DMS79 treated with DMSO at 0.1 percent for 48 hours (cell line): ENCODE data around the gene SPR.

Experiments
- DNase-seq: peaks from one replicate; lab custom pipeline; 2025; lab: John Stamatoyannopoulos, UW

SPR gene

DNA sequence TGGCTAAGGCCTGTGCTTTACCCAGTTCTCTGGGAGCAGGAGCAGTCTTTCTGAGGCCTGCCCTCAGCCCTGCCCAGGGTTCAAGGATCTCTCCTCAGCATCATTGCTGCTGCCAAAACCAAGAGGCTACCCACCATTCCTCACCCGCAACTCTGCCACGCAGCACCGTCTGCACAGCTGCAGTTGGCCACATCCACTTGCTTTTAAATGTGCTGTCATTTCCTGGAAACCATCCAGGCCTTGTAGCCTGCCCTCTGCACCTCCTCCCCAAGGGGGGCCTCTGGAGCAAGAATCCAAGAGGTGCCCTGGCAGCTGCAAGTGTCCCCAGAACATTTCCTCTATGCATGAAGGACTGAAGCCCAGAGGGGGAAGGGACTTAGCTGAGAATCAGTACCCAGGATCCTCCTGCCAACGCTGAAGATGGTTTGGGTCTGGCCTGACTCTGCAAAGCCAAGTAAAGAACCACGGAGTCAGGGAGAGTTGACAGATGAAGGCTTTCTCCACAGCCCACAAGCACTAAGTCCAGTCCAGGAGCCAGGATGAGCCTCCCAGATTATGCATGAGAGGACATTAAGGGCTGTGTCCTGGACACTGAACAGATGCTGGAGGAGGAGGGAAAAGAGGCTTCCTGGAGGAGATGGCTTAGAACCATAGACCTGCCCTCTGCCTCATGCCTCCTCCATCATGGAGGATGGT is 45.0 kb downstream of the SPR start:
- DNase-seq = peak; percentile 25

DNA sequence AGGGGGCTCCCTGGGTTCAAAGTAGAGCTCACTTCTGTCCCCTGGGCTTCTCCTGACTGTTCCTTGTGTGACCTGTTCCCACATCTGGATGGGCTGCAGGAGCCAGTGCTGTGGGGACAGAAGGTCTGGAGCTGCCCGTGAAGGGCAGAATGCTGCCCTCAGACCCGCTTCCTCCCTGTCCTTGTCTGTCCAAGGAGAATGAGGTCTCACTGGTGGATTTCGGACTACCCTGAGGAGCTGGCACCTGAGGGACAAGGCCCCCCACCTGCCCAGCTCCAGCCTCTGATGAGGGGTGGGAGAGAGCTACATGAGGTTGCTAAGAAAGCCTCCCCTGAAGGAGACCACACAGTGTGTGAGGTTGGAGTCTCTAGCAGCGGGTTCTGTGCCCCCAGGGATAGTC is 45.6 kb downstream of the SPR start:
- no peak for DNase-seq

DNA sequence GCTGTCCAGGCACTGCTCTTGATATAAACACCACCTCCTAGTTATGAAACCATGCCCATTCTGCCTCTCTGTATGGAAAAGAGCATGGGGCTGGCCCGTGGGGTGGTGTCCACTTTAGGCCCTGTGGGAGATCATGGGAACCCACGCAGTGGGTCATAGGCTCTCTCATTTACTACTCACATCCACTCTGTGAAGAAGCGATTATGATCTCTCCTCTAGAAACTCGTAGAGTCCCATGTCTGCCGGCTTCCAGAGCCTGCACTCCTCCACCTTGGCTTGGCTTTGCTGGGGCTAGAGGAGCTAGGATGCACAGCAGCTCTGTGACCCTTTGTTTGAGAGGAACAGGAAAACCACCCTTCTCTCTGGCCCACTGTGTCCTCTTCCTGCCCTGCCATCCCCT is 46.0 kb downstream of the SPR start:
- no peak for DNase-seq

DNA sequence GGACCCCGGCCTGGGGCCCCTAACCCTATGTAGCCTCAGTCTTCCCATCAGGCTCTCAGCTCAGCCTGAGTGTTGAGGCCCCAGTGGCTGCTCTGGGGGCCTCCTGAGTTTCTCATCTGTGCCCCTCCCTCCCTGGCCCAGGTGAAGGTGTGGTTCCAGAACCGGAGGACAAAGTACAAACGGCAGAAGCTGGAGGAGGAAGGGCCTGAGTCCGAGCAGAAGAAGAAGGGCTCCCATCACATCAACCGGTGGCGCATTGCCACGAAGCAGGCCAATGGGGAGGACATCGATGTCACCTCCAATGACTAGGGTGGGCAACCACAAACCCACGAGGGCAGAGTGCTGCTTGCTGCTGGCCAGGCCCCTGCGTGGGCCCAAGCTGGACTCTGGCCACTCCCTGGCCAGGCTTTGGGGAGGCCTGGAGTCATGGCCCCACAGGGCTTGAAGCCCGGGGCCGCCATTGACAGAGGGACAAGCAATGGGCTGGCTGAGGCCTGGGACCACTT is 46.5 kb downstream of the SPR start:
- DNase-seq = no peak

DNA sequence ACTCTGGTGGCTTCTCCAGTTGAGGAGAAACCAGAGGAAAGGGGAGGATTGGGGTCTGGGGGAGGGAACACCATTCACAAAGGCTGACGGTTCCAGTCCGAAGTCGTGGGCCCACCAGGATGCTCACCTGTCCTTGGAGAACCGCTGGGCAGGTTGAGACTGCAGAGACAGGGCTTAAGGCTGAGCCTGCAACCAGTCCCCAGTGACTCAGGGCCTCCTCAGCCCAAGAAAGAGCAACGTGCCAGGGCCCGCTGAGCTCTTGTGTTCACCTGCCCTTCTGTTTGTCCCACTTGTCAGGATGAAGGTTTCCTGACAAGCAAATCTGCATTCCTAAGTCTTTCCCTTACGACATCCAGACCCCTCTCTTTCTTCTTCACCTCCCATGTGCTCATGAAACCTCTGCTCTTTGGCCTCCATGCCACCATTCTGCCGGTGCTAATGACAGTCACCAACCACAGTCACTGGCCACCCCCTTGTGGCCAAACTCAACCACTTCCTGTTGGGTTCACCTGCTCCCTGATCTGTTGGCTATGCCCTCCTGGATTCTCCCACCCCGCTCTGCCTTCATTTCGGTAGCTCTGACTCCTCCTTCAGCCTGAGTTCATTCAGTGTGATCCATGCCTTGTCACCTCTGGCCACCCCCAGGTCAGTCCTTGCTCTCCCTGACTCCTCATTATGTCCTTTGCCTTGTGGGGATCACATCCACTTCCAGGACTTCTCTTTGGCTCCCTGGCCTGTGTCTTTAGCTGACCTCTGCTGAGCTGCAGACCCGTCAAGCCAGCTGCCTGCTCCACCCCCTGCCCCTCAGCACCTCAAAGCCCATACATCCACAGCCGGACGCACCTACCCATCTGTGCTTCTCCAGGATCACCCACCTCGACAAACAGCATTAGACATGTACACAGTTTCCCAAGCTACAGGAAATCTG is 47.7 kb downstream of the SPR start:
- DNase-seq = no peak

DNA sequence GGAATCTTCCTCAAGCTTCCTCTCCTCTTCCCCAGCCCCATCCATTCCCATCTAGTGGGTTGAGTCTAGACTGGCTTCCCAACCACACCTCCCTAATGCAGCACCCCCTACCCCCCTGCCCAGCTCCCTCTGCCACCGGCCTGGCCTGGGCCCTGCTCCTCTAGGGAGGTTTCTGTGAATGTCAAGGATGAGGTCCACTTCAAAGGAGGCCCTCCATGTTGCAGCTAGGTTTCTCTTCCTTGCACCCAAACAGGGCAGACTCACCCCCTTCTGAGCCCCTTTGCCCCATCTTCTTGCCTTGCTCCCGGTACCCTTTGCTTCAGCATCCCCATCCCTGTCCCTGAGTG is 48.4 kb downstream of the SPR start:
- no peak for DNase-seq

DNA sequence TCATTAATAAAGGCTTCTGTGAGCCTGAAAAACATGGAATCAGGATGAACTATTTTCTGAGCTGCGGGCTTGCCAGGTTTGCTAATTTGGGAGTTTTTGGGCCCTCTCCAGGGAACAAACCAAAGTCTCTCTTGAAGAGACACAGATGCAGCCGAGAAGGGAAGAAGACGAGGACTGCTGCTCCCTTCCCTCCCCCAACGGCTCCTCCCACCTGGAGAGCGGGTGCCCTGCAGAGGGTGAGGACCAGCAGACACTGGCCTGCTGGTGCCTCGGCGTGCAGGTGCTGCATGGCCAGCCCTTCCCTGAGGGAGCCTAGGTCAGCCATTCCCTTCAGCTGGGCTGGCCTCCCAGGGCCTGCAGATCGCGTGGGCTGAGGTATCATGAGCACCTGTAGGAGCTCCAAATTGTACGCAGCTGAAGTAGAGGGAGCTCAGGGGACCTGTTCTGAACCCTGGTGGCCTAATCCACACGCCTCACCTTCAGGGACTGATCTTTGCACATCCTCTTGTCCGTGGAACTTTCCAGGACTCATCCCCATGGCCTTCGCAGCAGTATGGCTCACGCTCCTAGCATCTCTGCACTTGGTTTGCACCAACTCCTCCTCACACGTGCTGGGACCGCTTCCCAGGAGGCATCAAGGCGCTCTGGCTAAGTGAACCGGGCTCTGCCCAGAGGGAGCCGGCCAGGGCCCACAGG is 49.6 kb downstream of the SPR start:
- no peak for DNase-seq

DNA sequence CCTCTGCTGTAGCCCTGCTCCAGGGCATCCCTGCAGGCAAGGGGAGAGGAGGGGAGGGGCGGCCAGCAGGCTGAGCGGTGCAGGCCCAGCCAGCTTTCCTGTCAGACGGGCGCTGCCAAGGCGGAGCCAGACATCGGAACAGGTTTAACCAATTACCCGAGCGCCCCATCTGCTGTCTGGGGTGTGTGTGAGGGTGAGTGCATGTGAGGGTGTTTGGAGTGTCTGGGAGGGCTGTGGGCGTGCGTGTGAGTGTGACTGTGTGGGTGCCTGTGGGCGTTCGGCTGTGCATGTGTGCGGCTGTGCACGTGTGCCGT is 50.1 kb downstream of the SPR start:
- DNase-seq = no peak

DNA sequence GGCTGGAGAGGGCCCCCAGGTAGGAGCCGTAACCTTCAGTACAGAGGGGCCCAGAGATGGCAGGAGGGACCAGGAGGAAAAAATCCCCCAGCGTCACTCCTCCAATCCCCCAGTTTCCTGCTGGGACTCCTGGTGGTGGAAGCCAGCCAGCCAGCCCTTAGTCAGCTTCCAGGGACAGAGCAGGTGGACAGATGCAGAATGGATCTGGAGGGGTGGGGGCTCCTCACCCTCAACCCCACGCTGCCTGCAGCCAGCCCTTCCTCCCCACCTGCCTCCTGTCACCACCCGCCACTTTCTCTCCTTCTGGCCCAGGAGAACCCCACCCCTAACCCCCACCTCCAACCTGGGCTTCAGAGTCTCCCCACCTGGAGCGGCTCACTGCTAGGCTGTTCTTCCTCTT is 51.2 kb downstream of the SPR start:
- DNase-seq = no peak

DNA sequence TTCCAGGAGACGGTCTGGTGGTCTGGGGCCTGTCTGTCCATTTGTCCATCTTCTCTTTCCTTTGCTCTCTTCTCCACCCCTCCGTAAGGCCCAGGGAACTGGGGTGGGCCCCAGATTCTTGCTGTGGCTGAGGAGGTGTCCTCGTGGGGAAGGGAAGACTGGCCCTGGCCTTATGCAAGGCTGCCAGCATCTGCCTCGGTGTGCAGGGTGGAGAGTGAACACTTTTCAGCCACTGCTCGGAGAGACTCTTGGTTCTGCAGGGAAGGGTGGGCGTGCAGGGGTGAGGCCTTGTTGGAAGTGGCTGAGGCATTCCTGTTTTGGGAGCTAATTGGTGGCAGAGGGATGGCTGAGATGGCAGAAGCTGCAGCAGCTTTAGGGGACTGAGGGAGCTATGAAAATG is 53.2 kb downstream of the SPR start:
- no peak for DNase-seq

DNA sequence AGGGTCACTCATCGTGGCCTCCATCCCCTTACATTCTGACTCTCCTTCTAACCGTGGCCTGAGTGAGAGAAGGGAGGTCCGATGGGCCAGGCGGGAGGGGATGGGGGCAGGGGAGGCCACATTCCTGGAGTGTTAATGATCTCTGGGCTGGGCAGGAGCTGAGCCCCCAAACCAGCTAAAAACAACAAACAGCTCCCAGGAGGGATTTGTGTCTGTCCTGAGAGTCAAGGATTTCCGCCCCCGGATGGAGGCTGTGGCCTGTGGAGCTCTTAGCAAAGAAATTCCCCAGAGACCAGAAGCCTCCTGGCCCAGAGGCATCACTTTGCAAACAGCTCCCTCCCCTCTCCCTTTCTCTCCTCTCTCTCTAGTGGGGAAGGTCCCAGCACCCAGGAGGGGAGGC is 53.6 kb downstream of the SPR start:
- DNase-seq = no peak
